Adrenal gland (tissue), 5 donors: ENCODE results near the gene C19orf73.

Experiments
- CTCF ChIP-seq, 6 experiments: fragments of 450-650 bp in 4 of 6; fragments of 200-600 bp in 2 of 6; sonication (generic) in 1 of 6; IDR thresholded peaks; 1 replicate in 5 of 6; 2 replicates in 1 of 6; pipeline versions ENCODE4 v1.5.1 to v1.8.0; 2016 to 2021; ENCODE audit warnings: antibody characterized with exemption in 6 of 6, mild to moderate bottlenecking in 2 of 6, moderate library complexity in 1 of 6
- POLR2A ChIP-seq, 2 donors: fragments of 450-650 bp; IDR thresholded peaks; one replicate each; pipeline ENCODE4 v1.6.1; 2017; ENCODE audit warnings: antibody characterized with exemption in 2 of 2, mild to moderate bottlenecking in 2 of 2, moderate library complexity in 1 of 2
- donor health status: DM: no; HTN: no; CAD: no.

- no peak for TF ChIP-seq CTCF (IDR thresholded peaks at IDR 0.05)
- TF ChIP-seq POLR2A (IDR thresholded peaks at IDR 0.05): no peak
Observed at GRCh38 chr19:49092686-49093085, 26.3 kb downstream of the C19orf73 start.
